HG03135 (cell line): Measurements from ENCODE around the gene LDAF1.
A peak's percentile ranks its signal among the peaks of the same experiment; 100 is the strongest.
"Not testable (repeated sequence)": the region's sequence is repeated elsewhere in the genome, so short reads cannot be mapped to it uniquely, and the experiment has no call there.

ENCODE experiments used
- ATAC-seq: cut with Tn5 transposase; IDR thresholded peaks from one replicate; pipeline ENCODE4 v1.9.1; 2021; ENCODE audit warnings: mild to moderate bottlenecking, moderate library complexity; ENCODE audit not compliant: unreplicated experiment

Gene LDAF1

GRCh38 chr16:21158208-21159110 lies at the start of gene LDAF1:
Gene LDAF1 (plus strand): TSS chr16:21158674. CDS start chr16:21161183, 2,509 bp downstream.
- ATAC-seq: peak; percentile 78

DNA sequence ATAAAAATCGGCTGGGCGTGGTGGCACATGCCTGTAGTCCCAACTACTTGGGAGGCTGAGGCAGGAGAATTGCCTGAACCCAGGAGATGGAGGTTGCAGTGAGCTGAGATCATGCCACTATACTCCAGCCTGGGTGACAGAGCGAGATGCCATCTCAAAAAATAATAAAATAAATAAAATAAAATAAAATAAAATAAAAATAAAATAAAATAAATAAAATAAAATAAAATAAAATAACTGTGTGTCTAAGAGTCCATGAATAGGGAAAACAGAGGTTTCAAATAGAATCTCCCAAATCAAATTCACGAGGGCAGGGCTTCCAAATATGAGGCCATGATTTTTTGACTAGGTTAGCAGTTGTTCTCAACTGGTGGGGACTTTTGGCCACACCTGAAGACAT lies 42.9 kb upstream of the LDAF1 start:
- not testable (repeated sequence) for ATAC-seq

DNA sequence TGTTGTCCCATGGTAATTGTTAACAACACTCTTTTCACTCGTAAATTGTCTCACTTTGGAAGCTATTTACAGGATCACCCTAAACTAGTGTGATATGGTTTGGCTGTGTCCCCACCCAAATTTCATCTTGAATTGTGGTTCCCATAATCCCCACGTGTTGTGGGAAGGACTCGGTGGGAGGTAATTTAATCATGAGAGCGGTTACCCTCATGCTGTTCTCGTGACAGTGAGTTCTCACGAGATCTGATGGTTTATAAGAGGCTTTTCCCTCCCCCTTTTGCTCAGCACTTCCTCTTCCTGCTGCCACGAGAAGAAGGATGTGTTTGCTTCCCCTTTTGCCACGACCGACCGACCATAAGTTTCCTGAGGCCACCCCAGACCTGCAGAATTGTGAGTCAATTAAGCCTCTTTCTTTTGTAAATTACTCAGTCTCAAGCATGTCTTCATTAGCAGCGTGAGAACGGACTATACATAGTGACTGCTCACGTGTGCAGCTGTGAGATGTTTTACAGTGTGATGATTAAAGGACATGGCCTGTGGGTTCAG lies 42.3 kb upstream of the LDAF1 start:
- ATAC-seq: no peak

DNA sequence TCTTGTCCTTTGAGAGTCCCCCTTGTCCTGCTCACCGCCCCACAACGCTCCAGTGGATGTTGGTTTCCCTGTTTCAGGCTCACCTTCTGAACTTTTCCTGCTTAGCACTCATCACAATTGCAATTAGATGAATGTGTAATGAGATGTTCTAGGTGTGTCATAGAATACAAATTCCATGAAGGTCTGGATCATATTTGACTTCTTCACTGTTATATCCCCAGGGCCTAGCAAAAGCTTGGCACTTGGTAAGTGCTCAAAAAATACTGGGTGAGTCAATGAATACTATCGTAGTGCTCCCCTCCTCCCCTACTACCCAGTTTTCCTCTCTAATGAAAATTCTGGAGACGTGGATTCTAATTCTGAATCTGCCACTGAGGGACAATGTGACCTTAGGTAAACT lies 40.9 kb upstream of the LDAF1 start:
- no peak for ATAC-seq

GRCh38 chr16:21120976-21121520 lies 37.4 kb upstream of the LDAF1 start:
- no peak for ATAC-seq

- no peak for ATAC-seq
These were observed 33.3 kb upstream of the LDAF1 start for GRCh38 chr16:21125191-21125590.

DNA sequence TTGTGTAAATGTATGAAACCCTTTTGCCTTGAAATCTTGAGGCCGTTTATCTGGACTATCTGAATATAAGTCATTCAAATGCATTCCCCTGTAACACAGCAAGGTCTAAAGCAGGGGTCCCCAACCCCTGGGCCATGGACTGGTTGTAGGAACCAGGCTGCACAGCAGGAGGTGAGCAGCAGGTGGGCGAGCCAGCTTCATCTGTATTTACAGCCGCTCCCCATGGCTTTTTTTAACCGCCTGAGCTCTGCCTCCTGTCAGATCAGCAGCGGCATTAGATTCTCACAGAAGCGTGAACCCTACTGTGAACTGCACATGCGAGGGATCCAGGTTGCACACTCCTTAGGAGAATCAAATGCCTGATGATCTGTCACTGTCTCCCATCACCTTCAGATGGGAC lies 32.0 kb upstream of the LDAF1 start:
- ATAC-seq: no peak

- no peak for ATAC-seq
These were observed 29.5 kb upstream of the LDAF1 start for GRCh38 chr16:21128991-21129390.

- no peak for ATAC-seq
These were observed 27.7 kb upstream of the LDAF1 start for GRCh38 chr16:21130811-21131210.

GRCh38 chr16:21134053-21134452 lies 24.4 kb upstream of the LDAF1 start:
- ATAC-seq: no peak

- no peak for ATAC-seq
These were observed 12.7 kb upstream of the LDAF1 start for GRCh38 chr16:21145738-21146137.

GRCh38 chr16:21150375-21151001 lies 8.0 kb upstream of the LDAF1 start, which contains the start of gene DNAH3:
Gene DNAH3 (minus strand): TSS chr16:21150846. CDS start chr16:21150319, 527 bp downstream.
- ATAC-seq: no peak

- not testable (repeated sequence) for ATAC-seq
These were observed 6.1 kb upstream of the LDAF1 start for GRCh38 chr16:21152160-21153030.

DNA sequence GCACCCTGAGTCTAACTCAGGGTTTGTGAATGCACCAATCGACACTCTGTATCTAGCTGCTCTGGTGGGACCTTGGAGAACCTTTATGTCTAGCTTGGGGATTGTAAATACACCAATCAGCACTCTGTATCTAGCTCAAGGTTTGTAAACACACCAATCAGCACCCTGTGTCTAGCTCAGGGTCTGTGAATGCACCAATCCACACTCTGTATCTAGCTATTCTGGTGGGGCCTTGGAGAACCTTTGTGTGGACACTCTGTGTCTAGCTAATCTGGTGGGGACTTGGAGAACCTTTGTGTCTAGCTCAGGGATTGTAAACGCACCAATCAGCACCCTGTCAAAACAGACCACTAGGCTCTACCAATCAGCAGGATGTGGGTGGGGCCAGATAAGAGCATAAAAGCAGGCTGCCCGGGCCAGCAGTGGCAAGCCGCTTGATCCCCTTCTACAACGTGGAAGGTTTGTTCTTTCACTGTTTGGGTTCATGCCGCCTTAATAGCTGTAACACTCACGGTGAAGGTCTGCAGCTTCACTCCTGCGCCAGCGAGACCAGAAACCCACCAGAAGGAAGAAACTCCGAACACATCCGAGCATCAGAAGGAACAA lies 5.2 kb upstream of the LDAF1 start:
- ATAC-seq: not testable (repeated sequence)

DNA sequence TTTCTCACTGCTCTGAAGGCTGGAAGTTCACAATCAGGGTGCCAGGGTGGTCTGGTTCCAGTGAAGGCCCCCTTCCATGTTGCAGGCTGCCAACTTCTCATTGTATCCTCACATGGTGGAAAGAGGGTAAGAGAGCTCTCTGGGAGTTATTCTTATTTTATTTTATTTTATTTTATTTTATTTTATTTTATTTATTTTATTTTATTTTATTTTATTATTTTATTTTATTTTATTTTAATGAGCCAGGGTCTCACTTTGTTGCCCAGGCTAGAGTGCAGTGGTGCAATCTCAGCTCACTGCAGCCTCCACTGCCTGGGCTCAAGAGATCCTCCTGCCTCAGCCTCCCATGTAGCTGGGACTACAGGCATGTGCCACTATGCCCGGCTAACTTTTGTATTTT lies 2.5 kb upstream of the LDAF1 start:
- not testable (repeated sequence) for ATAC-seq

DNA sequence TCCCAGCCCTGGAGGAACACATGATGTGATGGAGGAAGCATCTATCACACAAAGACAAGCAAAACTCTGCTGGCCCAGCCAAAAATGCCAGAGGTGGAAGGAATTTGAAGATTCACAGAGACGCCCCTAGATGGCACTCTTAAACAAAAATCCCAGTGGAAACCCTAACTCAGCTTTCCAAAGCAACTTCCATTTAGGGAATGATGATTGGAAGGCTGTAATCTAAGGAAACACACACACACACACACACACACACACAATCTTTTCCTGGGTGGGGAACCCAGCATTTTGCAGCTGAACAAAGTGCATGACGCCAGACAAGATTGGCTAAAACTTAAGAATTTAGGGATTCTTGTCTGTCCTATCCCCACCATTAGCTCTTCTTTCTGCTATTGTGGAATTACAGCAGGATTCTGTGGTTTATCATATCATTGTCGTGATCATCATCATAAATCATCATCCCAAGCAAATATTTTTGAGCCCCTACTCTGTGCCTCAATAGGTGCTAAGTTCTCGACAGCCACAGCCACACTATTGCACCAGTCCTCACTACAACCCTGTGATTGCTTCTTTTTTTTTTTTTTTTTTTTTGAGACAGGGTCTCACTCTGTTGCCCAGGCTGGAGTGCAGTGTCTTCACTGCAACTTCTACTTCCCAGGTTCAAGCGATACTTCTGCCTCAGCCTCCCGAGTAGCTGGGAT lies 1.6 kb upstream of the LDAF1 start:
- no peak for ATAC-seq

DNA sequence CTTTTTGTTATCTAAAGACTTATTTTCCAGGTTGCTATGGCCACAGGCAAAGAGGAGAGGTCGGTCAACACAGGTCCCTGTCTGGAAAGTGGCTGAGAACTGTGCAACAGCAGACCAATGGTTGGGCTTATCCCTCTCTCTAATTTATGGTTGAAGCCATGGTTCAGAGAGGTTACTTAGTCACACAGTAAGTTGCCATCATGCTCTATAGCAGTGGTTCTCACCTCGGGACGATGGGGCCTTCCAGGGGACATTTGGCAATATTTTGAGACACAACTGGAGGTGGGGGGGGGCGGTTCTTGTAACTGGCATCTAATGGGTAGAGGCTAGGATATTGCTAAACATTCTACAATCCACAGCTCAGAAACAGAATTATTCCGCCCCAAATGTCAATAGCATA lies 842 bp upstream of the LDAF1 start:
- ATAC-seq: no peak

GRCh38 chr16:21159281-21159951 lies 942 bp downstream of the LDAF1 start:
- no peak for ATAC-seq

DNA sequence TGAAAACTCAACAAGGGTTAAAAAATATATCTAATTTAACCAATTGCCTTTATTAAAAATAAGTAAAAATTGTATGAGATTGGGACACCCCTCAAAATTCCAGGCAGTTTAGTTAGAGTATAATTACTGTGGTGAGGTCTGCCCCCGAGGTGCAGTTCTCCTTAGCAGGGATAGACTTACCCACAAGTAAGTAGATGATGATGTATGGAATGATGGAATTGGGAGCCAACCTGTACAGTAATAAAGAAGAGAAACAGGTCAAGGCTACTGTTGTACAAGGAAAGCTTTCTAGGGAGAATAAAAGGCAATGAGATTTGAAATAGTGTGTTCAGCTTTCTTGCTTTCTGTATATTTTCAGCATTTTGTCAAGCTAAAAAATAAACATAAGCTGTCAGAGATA lies 1.8 kb downstream of the LDAF1 start:
- ATAC-seq: no peak
